Prostate gland (tissue), 2 donors: ENCODE measurements around the gene ZBTB1. TPM values are rescaled to one million over a fixed set of nuclear protein-coding genes. Genes with fewer than 3 reads are reported as not detected.

Source experiments
- DNase-seq: peaks from one replicate; pipeline ENCODE4 v3.0.0-alpha.2; 2019; ENCODE audit warnings: low spot score
- H3K27ac ChIP-seq, 2 donors: fragments of 200-600 bp; sonication (generic); 2 replicates each; pipeline ENCODE4 v1.5.1; 2017 to 2019
- H3K27me3 ChIP-seq: fragments of 200-600 bp; sonication (generic); replicated peaks from 2 replicates; pipeline ENCODE4 v1.5.1; 2019; ENCODE audit not compliant: insufficient read depth
- H3K36me3 ChIP-seq, 2 donors: fragments of 200-600 bp; sonication (generic); 1 replicate in 1 of 2; 2 replicates in 1 of 2; pipeline versions ENCODE4 v1.5.1 to v1.8.1; 2017 to 2019
- H3K4me1 ChIP-seq: fragments of 200-600 bp; sonication (generic); replicated peaks from 2 replicates; pipeline ENCODE4 v1.5.1; 2019
- H3K4me3 ChIP-seq, 2 donors: fragments of 200-600 bp; sonication (generic); 2 replicates each; pipeline ENCODE4 v1.5.1; 2017 to 2019
- H3K9me3 ChIP-seq: fragments of 200-600 bp; sonication (generic); 2 replicates; pipeline ENCODE4 v1.5.1; 2017
- POLR2A ChIP-seq: fragments of 450-650 bp; IDR thresholded peaks from one replicate; pipeline ENCODE4 v1.6.1; 2016; ENCODE audit warnings: antibody characterized with exemption, mild to moderate bottlenecking
- POLR2AphosphoS5 ChIP-seq: sonication (generic); formaldehyde crosslinking; IDR thresholded peaks from one replicate; pipeline ENCODE4 v1.6.1; 2017; ENCODE audit warnings: antibody characterized with exemption
- WGBS: methylation state at CpG from one replicate; pipeline ENCODE4 v1.1.5; 2018; 5-methylcytosine and 5-hydroxymethylcytosine counted together
- intact Hi-C: fragments of 100-400 bp; cut with DNase I; formaldehyde crosslinking; loops from one replicate; pipeline ENCODE4 v1.14.2; 2022
- total RNA-seq, 2 donors: library from RNA; depleted of rRNA; stranded (reverse); fragments of >200 nt; gene quantifications; one replicate each; pipeline ENCODE4 v1.1.0, GENCODE V29; 2016
- TF ChIP-seq, protein P1 (sequence below), 4 experiments: fragments of 200-600 bp in 2 of 4; fragments of 450-650 bp in 2 of 4; sonication (generic) in 2 of 4; IDR thresholded peaks; 1 replicate in 3 of 4; 2 replicates in 1 of 4; pipeline ENCODE4 v1.5.1; 2016 to 2019; ENCODE audit warnings: antibody characterized with exemption in 4 of 4, mild to moderate bottlenecking in 2 of 4, moderate library complexity in 2 of 4

The ZBTB1 gene
- total RNA-seq, 2 donors from 2014 or later: 56.5 to 74.3 TPM

DNA sequence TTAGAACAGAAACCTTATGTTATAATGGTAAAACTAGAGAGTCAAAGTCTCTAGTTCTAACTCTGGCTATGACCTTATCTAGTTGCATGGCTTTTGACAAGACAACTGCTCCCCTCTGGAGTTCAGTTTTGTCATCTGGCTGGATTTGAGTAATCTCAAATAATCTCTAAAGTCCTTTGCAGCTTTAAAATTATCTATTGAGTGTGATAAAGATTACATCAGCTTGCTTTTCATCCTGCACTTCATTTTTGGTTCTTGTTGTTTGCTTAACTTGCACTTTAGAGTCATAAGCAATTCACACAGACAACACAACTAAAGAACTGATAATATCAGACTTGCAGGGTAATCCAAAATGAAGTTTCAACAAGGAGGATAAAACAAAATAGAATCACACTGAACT is 37.0 kb upstream of the ZBTB1 start:
- Histone ChIP-seq H3K4me3 (no peak overlapping the region), H3K27me3 (no peaks in the 10 kb centered on the region), H3K4me1 (peaks cover 4% of the 10 kb centered on the region), H3K9me3 (no peaks in the 10 kb centered on the region), H3K27ac (no peak overlapping the region), H3K36me3 (no peaks in the 10 kb centered on the region)
- DNase-seq: no peak
- intact Hi-C loops: no loop called here
- TF ChIP-seq POLR2A (no peak), POLR2AphosphoS5 (peak; percentile 4)
- TF ChIP-seq, protein P1, sequence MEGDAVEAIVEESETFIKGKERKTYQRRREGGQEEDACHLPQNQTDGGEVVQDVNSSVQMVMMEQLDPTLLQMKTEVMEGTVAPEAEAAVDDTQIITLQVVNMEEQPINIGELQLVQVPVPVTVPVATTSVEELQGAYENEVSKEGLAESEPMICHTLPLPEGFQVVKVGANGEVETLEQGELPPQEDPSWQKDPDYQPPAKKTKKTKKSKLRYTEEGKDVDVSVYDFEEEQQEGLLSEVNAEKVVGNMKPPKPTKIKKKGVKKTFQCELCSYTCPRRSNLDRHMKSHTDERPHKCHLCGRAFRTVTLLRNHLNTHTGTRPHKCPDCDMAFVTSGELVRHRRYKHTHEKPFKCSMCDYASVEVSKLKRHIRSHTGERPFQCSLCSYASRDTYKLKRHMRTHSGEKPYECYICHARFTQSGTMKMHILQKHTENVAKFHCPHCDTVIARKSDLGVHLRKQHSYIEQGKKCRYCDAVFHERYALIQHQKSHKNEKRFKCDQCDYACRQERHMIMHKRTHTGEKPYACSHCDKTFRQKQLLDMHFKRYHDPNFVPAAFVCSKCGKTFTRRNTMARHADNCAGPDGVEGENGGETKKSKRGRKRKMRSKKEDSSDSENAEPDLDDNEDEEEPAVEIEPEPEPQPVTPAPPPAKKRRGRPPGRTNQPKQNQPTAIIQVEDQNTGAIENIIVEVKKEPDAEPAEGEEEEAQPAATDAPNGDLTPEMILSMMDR (IDR thresholded peaks at IDR 0.05): no peak

DNA sequence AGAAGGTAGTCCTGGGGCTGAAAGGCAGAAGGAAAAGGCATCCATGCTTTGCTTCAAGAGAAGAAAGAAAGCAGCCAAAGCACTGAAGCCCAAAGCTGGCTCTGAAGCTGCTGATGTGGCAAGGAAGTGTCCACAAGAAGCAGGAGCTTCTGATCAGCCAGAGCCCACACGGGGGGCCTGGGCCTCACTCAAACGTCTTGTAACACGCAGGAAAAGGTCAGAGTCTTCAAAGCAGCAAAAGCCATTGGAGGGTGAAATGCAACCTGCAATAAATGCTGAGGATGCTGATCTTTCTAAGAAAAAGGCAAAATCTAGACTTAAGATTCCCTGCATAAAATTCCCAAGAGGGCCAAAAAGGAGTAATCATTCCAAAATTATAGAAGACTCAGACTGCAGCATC is 36.1 kb upstream of the ZBTB1 start:
- intact Hi-C loops: no loop called here
- 78% methylated on average over 3 of the region's 3 CpGs for WGBS
- H3K4me1 ChIP-seq: peaks cover 4% of the 10 kb centered on the region
- H3K27ac ChIP-seq: no peak overlapping the region
- TF ChIP-seq POLR2A: no peak
- TF ChIP-seq POLR2AphosphoS5: no peak
- TF ChIP-seq, protein P1 (IDR thresholded peaks at IDR 0.05): no peak
- no peak for DNase-seq
- H3K27me3 ChIP-seq: no peaks in the 10 kb centered on the region
- H3K9me3 ChIP-seq: no peaks in the 10 kb centered on the region
- no peak overlapping the region for H3K4me3 ChIP-seq
- H3K36me3 ChIP-seq: no peaks in the 10 kb centered on the region

DNA sequence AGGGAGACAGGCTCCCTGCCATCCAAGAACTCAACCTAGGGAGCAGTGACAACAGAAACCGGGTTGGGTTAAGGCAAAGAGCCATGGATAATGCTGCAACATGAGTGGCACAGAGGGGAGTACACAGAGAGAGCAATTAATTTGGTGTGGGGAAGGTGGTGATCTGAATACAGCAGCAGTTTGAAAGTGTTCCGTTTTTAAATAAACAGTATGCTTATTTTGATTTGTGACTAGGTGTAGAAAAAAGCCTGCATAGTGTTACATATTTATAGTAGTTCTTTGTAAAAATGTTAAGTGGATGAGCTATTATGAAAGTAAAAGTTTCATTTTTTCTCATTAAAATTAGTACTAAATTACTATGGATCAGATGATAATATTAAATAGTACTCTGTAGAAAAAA is 30.5 kb upstream of the ZBTB1 start:
- Histone ChIP-seq H3K27me3 (no peaks in the 10 kb centered on the region), H3K4me3 (no peak overlapping the region), H3K36me3 (no peaks in the 10 kb centered on the region), H3K27ac (no peak overlapping the region), H3K4me1 (no peaks in the 10 kb centered on the region), H3K9me3 (no peaks in the 10 kb centered on the region)
- TF ChIP-seq POLR2A: no peak
- TF ChIP-seq POLR2AphosphoS5: no peak
- TF ChIP-seq, protein P1 (IDR thresholded peaks at IDR 0.05): no peak
- intact Hi-C loops: loop anchor here (10.0 kb wide), 1 partner anchor 129 kb away; no protein-coding TSS in a partner anchor
- DNase-seq: no peak
- 33% methylated on average over 2 of the region's 2 CpGs for WGBS

DNA sequence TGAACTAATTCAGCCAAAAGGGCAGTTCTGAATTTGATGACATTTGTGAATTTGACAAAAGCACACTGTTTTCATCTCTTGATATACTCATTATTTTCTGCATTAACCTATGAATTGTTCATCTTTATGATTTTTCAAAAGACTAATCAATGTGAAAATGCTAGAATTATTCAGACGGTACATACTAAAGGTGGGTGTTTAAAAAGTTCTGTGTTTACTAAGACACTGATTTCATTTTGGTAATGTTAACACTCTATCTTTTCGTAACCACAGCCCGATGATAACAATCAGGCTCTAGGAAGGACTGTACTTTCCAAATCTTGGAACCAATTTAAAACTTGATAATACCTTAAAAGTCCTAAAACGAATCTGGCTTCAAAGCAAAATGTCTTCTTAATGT is 29.9 kb upstream of the ZBTB1 start:
- Histone ChIP-seq H3K27ac (no peak overlapping the region), H3K9me3 (no peaks in the 10 kb centered on the region), H3K4me1 (no peaks in the 10 kb centered on the region), H3K4me3 (no peak overlapping the region), H3K36me3 (no peaks in the 10 kb centered on the region), H3K27me3 (no peaks in the 10 kb centered on the region)
- no peak for DNase-seq
- WGBS: 68% methylated on average over 4 of the region's 4 CpGs
- TF ChIP-seq POLR2A (no peak), POLR2AphosphoS5 (no peak)
- TF ChIP-seq, protein P1 (IDR thresholded peaks at IDR 0.05): no peak
- intact Hi-C loops: loop anchor here (5.0 to 10.0 kb wide), 2 partner anchors 42 to 130 kb away; no protein-coding TSS in a partner anchor

DNA sequence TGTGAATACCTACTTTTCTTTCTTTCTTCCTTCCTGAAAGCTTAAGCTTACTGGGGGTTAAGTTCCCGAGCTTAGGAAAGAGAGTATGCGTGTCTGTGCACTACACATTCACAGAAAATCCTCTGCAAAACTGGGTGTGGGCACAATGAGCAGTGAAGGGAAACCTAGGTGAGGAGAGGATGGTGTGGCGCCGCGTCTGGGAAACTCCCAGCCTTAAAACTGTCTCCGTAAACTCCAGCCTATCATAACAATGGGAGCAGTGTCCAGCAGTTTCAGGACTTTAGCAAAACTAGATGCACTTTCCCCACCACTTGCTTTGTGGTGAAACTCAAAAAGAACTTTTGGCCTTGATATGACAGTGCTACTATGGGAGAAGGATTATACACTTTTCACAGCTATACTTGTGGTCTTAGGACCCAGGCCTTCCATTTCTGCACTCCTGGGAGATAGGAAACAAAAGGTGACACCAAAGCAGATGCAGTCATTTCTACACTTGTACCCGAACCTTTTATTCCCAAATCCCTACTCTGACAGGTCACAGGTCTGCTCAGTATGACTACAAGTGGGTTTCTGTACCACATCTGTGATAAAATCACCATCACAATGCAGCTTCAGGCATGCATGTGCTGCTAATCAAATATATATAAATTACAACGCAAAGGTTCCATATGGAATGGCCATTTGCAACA is 28.8 kb upstream of the ZBTB1 start:
- Histone ChIP-seq H3K27me3 (no peaks in the 10 kb centered on the region), H3K4me3 (no peak overlapping the region), H3K36me3 (no peaks in the 10 kb centered on the region), H3K4me1 (no peaks in the 10 kb centered on the region), H3K27ac (no peak overlapping the region), H3K9me3 (no peaks in the 10 kb centered on the region)
- TF ChIP-seq, protein P1 (IDR thresholded peaks at IDR 0.05): no peak
- TF ChIP-seq POLR2A: no peak
- TF ChIP-seq POLR2AphosphoS5: no peak
- DNase-seq: no peak
- intact Hi-C loops: loop anchor here (5.0 to 10.0 kb wide), 2 partner anchors 43 to 131 kb away; no protein-coding TSS in a partner anchor
- WGBS: 85% methylated on average over 8 of the region's 8 CpGs
